Tibial artery (tissue), 4 donors: ENCODE measurements around the gene HINFP.

ENCODE experiments used
- DNase-seq, 2 donors: peaks; one replicate each; pipeline ENCODE4 v3.0.0-alpha.2; 2019
- H3K27ac ChIP-seq, 2 donors: fragments of 200-600 bp; sonication (generic) in 1 of 2; 1 replicate in 1 of 2; 2 replicates in 1 of 2; pipeline ENCODE4 v1.5.1; 2018 to 2019; ENCODE audit warnings: mild to moderate bottlenecking in 1 of 2
- H3K27me3 ChIP-seq, 2 donors: fragments of 200-600 bp; sonication (generic) in 1 of 2; one replicate each; pipeline versions ENCODE4 v1.5.1 to v1.6.0; 2016 to 2019
- H3K36me3 ChIP-seq, 3 donors: fragments of 200-600 bp; sonication (generic) in 2 of 3; one replicate each; pipeline ENCODE4 v1.5.1; 2016 to 2019; ENCODE audit warnings: mild to moderate bottlenecking in 2 of 3
- H3K4me1 ChIP-seq, 4 donors: fragments of 200-600 bp; sonication (generic) in 2 of 4; 1 replicate in 3 of 4; 2 replicates in 1 of 4; pipeline ENCODE4 v1.5.1; 2016 to 2019
- H3K4me3 ChIP-seq, 2 donors: fragments of 200-600 bp; sonication (generic) in 1 of 2; 1 replicate in 1 of 2; 2 replicates in 1 of 2; pipeline ENCODE4 v1.5.1; 2018 to 2019; ENCODE audit warnings: mild to moderate bottlenecking in 2 of 2
- H3K9me3 ChIP-seq, 3 donors: fragments of 200-600 bp; sonication (generic) in 1 of 3; one replicate each; pipeline ENCODE4 v1.5.1; 2016 to 2019
- intact Hi-C: fragments of 100-400 bp; cut with DNase I; formaldehyde crosslinking; loops from one replicate; pipeline ENCODE4 v1.15.0; 2023; ENCODE audit warnings: low total_unique reads
- TF ChIP-seq, protein P1 (sequence below), 2 experiments: fragments of 200-600 bp in 1 of 2; fragments of 450-650 bp in 1 of 2; IDR thresholded peaks; one replicate each; pipeline ENCODE4 v1.5.1; 2017 to 2019; ENCODE audit warnings: antibody characterized with exemption in 2 of 2, mild to moderate bottlenecking in 1 of 2, moderate library complexity in 1 of 2

Gene HINFP

GRCh38 chr11:119084663-119085436 is 36.5 kb upstream of the HINFP start, which contains the start of gene HMBS:
Gene HMBS, plus strand, starts transcription at chr11:119084881. Its CDS starts 153 bp downstream, at chr11:119085034.
- peaks cover 5 to 15% (median 11%) of the 10 kb centered on the region in 4 donors for H3K4me1 ChIP-seq
- intact Hi-C loops: no loop called here
- H3K4me3 ChIP-seq: peak within 1 kb of the TSS; percentile 66 to 86
- no peaks in the 10 kb centered on the region for H3K27me3 ChIP-seq
- TF ChIP-seq, protein P1, sequence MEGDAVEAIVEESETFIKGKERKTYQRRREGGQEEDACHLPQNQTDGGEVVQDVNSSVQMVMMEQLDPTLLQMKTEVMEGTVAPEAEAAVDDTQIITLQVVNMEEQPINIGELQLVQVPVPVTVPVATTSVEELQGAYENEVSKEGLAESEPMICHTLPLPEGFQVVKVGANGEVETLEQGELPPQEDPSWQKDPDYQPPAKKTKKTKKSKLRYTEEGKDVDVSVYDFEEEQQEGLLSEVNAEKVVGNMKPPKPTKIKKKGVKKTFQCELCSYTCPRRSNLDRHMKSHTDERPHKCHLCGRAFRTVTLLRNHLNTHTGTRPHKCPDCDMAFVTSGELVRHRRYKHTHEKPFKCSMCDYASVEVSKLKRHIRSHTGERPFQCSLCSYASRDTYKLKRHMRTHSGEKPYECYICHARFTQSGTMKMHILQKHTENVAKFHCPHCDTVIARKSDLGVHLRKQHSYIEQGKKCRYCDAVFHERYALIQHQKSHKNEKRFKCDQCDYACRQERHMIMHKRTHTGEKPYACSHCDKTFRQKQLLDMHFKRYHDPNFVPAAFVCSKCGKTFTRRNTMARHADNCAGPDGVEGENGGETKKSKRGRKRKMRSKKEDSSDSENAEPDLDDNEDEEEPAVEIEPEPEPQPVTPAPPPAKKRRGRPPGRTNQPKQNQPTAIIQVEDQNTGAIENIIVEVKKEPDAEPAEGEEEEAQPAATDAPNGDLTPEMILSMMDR (IDR thresholded peaks at IDR 0.05): no peak
- H3K27ac ChIP-seq: peak within 1 kb of the TSS; percentile 70 to 82
- no peaks in the 10 kb centered on the region for H3K9me3 ChIP-seq
- peak; percentile 92 to 98 for DNase-seq
- H3K36me3 ChIP-seq: peaks cover 15 to 33% (median 28%) of the 10 kb centered on the region in 3 donors

DNA sequence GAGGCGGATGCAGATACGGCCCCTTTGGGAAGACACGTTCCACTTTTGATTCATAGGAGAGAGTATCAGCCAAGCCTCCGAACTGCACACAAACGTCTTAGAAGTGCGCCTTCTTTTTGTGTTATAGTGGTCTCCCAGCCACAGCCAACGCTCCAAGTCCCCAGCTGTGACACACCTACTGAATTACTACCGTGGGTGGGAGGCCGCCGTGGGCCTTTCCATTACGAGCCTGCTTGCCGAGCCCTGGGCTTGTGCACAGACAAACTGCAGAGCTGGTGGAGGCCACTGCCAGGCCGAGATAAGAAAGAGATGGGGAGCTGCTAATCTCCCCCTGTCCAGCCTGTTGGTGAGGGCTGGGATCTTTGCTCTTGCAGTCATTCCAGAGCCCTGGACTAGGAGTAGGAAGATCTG is 35.9 kb upstream of the HINFP start:
- no peak for DNase-seq
- intact Hi-C loops: no loop called here
- H3K4me3 ChIP-seq: peak overlapping the region; percentile 66 to 86

DNA sequence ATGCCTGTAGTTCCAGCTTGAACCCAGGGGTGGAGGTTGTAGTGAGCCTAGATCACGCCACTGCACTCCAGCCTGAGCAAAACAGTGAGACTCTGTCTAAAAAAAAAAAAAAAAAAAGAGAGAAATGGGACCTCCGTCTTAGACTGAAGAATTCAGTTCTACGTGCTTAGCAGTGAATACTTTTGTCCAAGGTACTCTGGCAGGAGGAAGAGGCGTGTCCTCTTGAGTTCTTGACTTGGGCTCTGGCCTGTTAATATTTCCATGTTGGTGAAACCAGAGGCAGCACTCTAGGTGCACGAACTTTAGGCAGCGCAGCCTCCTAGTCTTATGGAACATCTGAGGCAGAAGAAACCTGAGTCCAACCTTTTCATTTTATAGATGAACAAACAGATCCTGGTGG is 34.3 kb upstream of the HINFP start:
- intact Hi-C loops: no loop called here
- Histone ChIP-seq H3K4me3 (no peak overlapping the region), H3K9me3 (no peaks in the 10 kb centered on the region), H3K4me1 (peaks cover 5 to 15% (median 11%) of the 10 kb centered on the region in 4 donors), H3K27me3 (no peaks in the 10 kb centered on the region), H3K27ac (no peak overlapping the region), H3K36me3 (peaks cover 0 to 19% (median 5%) of the 10 kb centered on the region in 3 donors)
- TF ChIP-seq, protein P1 (IDR thresholded peaks at IDR 0.05): no peak
- no peak for DNase-seq

More for the DNA sequence above, 35.9 kb upstream of the HINFP start:
- Histone ChIP-seq H3K4me1 (peaks cover 5 to 15% (median 11%) of the 10 kb centered on the region in 4 donors), H3K9me3 (no peaks in the 10 kb centered on the region), H3K27me3 (no peaks in the 10 kb centered on the region), H3K27ac (peak overlapping the region; percentile 70 to 82), H3K36me3 (peaks cover 10 to 27% (median 22%) of the 10 kb centered on the region in 3 donors)
- TF ChIP-seq, protein P1 (IDR thresholded peaks at IDR 0.05): no peak

DNA sequence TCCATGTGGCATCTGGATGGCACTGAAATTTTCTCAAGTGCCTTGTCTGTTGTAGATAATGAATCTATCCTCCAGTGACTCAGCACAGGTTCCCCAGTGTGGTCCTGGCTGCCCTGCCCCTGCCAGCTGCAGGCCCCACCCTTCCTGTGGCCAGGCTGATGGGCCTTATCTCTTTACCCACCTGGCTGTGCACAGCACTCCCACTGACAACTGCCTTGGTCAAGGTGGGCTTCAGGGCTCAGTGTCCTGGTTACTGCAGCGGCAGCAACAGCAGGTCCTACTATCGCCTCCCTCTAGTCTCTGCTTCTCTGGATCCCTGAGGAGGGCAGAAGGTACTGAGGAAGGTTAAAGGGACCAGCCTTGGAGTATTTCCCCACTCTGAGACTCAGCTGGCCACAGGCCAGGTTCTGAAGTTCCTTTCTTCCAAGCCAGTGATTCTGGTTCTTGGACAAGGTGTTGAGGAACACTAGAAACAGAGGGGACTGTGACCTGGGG is 33.6 kb upstream of the HINFP start:
- no peak overlapping the region for H3K27ac ChIP-seq
- no peaks in the 10 kb centered on the region for H3K9me3 ChIP-seq
- peaks cover 0 to 16% (median 0%) of the 10 kb centered on the region in 3 donors for H3K36me3 ChIP-seq
- H3K27me3 ChIP-seq: no peaks in the 10 kb centered on the region
- no peak for DNase-seq
- TF ChIP-seq, protein P1 (IDR thresholded peaks at IDR 0.05): no peak
- H3K4me1 ChIP-seq: peaks cover 5 to 22% (median 17%) of the 10 kb centered on the region in 4 donors
- H3K4me3 ChIP-seq: no peak overlapping the region
- intact Hi-C loops: no loop called here

DNA sequence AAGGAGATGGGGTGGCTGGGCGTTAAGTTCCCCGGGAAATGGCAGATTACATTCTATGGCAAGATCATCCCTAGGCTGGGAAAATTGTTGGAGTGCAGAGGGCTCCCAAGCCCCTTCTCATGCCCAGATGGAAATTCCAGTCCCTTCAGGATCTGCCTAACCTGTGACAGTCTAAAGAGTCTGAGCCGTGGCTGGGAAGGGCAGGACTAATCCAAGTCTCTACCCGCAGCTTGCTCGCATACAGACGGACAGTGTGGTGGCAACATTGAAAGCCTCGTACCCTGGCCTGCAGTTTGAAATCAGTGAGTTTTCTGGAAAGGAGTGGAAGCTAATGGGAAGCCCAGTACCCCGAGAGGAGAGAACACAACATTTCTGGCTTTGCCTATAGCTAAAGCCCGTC is 33.0 kb upstream of the HINFP start:
- H3K4me1 ChIP-seq: peaks cover 5 to 28% (median 23%) of the 10 kb centered on the region in 4 donors
- no peaks in the 10 kb centered on the region for H3K27me3 ChIP-seq
- TF ChIP-seq, protein P1 (IDR thresholded peaks at IDR 0.05): no peak
- H3K9me3 ChIP-seq: no peaks in the 10 kb centered on the region
- no peak for DNase-seq
- H3K4me3 ChIP-seq: no peak overlapping the region
- H3K27ac ChIP-seq: no peak overlapping the region
- peaks cover 0 to 13% (median 0%) of the 10 kb centered on the region in 3 donors for H3K36me3 ChIP-seq
- intact Hi-C loops: no loop called here
